H1 (cell line): ENCODE measurements around the gene FCN3. TPM values are rescaled to one million over a fixed set of nuclear protein-coding genes. Genes with fewer than 3 reads are reported as not detected.

Experiments used
- CBX5 ChIP-seq: fragments of 300-800, 300-1000 bp; sonication (generic); IDR thresholded peaks from 2 replicates; pipeline ENCODE4 v1.7.1; 2016; ENCODE audit warnings: antibody characterized with exemption, low read length, low read depth
- EGR1 ChIP-seq: IDR thresholded peaks from 2 replicates; pipeline ENCODE4 v1.6.1; 2011; ENCODE audit warnings: low read depth, low read length, borderline replicate concordance
- NRF1 ChIP-seq: IDR thresholded peaks from 2 replicates; pipeline ENCODE4 v1.6.1; 2011; ENCODE audit warnings: mild to moderate bottlenecking, low read depth, low read length, improper control_type of control experiment
- SIN3A ChIP-seq, 2 experiments: IDR thresholded peaks in 1 of 2; conservative IDR thresholded peaks in 1 of 2; 2 replicates each; pipeline ENCODE4 v1.6.1; 2011 to 2012; ENCODE audit warnings: low read length in 2 of 2, improper control_type of control experiment in 1 of 2, low read depth in 1 of 2, mild to moderate bottlenecking in 1 of 2
- SP4 ChIP-seq: IDR thresholded peaks from 2 replicates; pipeline ENCODE4 v1.6.1; 2012; ENCODE audit warnings: low read length, inconsistent platforms
- TAF1 ChIP-seq: IDR thresholded peaks from 2 replicates; pipeline ENCODE4 v1.6.1; 2011; ENCODE audit warnings: mild to moderate bottlenecking, low read depth, low read length
- TAF7 ChIP-seq: optimal IDR thresholded peaks from 2 replicates; pipeline ENCODE3; 2011; ENCODE audit warnings: low read depth, mild to moderate bottlenecking, inconsistent platforms, low read length, moderate library complexity, borderline replicate concordance
- polyA plus RNA-seq, 7 experiments: library from polyadenylated mRNA; depleted of rRNA in 3 of 7; stranded (reverse) in 5 of 7; unstranded in 2 of 7; fragments of >200 nt in 5 of 7; fragments of 200-250 nt in 2 of 7; gene quantifications; 1 replicate in 5 of 7; 2 replicates in 1 of 7; 4 replicates in 1 of 7; pipeline versions ENCODE4 v1.2.1 to v1.2.3, GENCODE V29; 2011 to 2013; ENCODE audit warnings: missing spikeins in 2 of 7, mixed read lengths in 2 of 7
- total RNA-seq: library from RNA; stranded (reverse); fragmentation: NEBNext Ultra II Directional; extraction: Animal tissue kit (Norgen Biotek cat#: 25700); gene quantifications from 2 replicates; pipeline ENCODE4 v1.2.1, GENCODE V29; 2021
- TF ChIP-seq, protein P1 (sequence below): fragments of 300-600 bp; sonication (generic); IDR thresholded peaks from 2 replicates; pipeline ENCODE4 v1.7.1; 2012; ENCODE audit warnings: low read length, moderate library complexity, mild to moderate bottlenecking, inconsistent platforms; ENCODE audit not compliant: insufficient replicate concordance

FCN3 gene
- total and polyA plus RNA-seq, 2 of the 8 experiments (the other 6 are each of a cell fraction or from before 2014, with no cell fraction given), result 0.30 to 0.57 TPM

DNA sequence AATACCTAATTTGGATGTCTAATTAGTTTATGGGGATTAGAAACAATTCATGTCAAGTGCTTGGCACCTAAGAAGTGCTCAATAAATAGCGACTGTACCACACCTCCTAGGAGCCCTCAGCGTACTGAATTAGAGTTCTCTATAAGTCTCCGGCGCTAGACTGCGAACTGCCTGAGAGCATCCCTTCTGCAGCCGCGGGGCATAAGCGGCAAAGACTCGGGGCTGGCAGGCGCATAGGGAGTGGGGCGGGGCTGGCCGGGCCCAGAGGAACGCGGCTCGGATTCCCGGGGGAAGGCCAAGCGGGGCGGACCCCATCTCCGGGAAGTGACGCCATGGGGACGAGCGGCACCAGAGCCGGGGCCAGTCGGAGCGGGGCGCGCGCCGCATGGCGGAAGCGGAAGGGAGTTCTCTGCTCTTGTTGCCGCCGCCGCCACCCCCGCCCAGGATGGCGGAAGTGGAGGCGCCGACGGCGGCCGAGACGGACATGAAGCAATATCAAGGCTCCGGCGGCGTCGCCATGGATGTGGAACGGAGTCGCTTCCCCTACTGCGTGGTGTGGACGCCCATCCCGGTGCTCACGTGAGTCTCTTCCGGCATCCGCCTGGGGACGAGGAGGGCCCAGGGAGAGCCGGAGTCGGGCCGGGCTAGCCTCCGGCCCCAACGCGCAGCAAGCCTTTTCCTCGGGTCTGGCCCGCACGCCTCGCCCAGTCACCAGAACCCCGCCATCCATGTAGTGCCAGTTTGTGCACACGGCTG, 52.6 kb downstream of the FCN3 start, which contains the start of gene TMEM222 (continued):
- TF ChIP-seq, protein P1, sequence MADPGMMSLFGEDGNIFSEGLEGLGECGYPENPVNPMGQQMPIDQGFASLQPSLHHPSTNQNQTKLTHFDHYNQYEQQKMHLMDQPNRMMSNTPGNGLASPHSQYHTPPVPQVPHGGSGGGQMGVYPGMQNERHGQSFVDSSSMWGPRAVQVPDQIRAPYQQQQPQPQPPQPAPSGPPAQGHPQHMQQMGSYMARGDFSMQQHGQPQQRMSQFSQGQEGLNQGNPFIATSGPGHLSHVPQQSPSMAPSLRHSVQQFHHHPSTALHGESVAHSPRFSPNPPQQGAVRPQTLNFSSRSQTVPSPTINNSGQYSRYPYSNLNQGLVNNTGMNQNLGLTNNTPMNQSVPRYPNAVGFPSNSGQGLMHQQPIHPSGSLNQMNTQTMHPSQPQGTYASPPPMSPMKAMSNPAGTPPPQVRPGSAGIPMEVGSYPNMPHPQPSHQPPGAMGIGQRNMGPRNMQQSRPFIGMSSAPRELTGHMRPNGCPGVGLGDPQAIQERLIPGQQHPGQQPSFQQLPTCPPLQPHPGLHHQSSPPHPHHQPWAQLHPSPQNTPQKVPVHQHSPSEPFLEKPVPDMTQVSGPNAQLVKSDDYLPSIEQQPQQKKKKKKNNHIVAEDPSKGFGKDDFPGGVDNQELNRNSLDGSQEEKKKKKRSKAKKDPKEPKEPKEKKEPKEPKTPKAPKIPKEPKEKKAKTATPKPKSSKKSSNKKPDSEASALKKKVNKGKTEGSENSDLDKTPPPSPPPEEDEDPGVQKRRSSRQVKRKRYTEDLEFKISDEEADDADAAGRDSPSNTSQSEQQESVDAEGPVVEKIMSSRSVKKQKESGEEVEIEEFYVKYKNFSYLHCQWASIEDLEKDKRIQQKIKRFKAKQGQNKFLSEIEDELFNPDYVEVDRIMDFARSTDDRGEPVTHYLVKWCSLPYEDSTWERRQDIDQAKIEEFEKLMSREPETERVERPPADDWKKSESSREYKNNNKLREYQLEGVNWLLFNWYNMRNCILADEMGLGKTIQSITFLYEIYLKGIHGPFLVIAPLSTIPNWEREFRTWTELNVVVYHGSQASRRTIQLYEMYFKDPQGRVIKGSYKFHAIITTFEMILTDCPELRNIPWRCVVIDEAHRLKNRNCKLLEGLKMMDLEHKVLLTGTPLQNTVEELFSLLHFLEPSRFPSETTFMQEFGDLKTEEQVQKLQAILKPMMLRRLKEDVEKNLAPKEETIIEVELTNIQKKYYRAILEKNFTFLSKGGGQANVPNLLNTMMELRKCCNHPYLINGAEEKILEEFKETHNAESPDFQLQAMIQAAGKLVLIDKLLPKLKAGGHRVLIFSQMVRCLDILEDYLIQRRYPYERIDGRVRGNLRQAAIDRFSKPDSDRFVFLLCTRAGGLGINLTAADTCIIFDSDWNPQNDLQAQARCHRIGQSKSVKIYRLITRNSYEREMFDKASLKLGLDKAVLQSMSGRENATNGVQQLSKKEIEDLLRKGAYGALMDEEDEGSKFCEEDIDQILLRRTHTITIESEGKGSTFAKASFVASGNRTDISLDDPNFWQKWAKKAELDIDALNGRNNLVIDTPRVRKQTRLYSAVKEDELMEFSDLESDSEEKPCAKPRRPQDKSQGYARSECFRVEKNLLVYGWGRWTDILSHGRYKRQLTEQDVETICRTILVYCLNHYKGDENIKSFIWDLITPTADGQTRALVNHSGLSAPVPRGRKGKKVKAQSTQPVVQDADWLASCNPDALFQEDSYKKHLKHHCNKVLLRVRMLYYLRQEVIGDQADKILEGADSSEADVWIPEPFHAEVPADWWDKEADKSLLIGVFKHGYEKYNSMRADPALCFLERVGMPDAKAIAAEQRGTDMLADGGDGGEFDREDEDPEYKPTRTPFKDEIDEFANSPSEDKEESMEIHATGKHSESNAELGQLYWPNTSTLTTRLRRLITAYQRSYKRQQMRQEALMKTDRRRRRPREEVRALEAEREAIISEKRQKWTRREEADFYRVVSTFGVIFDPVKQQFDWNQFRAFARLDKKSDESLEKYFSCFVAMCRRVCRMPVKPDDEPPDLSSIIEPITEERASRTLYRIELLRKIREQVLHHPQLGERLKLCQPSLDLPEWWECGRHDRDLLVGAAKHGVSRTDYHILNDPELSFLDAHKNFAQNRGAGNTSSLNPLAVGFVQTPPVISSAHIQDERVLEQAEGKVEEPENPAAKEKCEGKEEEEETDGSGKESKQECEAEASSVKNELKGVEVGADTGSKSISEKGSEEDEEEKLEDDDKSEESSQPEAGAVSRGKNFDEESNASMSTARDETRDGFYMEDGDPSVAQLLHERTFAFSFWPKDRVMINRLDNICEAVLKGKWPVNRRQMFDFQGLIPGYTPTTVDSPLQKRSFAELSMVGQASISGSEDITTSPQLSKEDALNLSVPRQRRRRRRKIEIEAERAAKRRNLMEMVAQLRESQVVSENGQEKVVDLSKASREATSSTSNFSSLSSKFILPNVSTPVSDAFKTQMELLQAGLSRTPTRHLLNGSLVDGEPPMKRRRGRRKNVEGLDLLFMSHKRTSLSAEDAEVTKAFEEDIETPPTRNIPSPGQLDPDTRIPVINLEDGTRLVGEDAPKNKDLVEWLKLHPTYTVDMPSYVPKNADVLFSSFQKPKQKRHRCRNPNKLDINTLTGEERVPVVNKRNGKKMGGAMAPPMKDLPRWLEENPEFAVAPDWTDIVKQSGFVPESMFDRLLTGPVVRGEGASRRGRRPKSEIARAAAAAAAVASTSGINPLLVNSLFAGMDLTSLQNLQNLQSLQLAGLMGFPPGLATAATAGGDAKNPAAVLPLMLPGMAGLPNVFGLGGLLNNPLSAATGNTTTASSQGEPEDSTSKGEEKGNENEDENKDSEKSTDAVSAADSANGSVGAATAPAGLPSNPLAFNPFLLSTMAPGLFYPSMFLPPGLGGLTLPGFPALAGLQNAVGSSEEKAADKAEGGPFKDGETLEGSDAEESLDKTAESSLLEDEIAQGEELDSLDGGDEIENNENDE, result no peak
- TF ChIP-seq CBX5, result no peak
- no peak for TF ChIP-seq NRF1
- peak; percentile 90 to 94; a peak in 2 of 4 replicates for TF ChIP-seq SIN3A (conservative IDR thresholded peaks at IDR 0.05 in 1 of 2, IDR thresholded peaks at IDR 0.05 in 1 of 2; ENCODE audit: low read depth in 1 of 2, low read length in 2 of 2)
- peak; percentile 64 for TF ChIP-seq TAF7
- TF ChIP-seq TAF1, result peak; percentile 84
- peak; percentile 94 for TF ChIP-seq EGR1
- TF ChIP-seq SP4, result peak; percentile 92
